Fibroblast of skin of right biceps (primary cell): ENCODE results near the gene CCNI2.
A peak's percentile ranks its signal among the peaks of the same experiment; 100 is the strongest.

Experiments
- DNase-seq: peaks from one replicate; pipeline ENCODE4 v3.0.0-alpha.2; 2013

Gene CCNI2, protein sequence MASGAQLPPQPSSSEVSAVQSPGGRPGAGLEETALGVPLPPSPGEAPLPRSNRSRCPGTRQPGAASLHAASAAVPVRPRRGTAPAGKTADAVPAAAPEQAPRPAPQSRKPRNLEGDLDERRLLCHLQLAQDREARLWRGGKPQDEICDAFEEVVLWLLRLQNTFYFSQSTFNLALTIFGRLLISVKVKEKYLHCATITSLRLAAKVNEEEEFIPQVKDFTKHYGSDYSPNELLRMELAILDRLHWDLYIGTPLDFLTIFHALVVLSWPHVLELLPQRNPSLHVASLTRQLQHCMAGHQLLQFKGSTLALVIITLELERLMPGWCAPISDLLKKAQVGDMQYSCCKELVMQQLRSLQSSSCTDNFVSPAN

DNA sequence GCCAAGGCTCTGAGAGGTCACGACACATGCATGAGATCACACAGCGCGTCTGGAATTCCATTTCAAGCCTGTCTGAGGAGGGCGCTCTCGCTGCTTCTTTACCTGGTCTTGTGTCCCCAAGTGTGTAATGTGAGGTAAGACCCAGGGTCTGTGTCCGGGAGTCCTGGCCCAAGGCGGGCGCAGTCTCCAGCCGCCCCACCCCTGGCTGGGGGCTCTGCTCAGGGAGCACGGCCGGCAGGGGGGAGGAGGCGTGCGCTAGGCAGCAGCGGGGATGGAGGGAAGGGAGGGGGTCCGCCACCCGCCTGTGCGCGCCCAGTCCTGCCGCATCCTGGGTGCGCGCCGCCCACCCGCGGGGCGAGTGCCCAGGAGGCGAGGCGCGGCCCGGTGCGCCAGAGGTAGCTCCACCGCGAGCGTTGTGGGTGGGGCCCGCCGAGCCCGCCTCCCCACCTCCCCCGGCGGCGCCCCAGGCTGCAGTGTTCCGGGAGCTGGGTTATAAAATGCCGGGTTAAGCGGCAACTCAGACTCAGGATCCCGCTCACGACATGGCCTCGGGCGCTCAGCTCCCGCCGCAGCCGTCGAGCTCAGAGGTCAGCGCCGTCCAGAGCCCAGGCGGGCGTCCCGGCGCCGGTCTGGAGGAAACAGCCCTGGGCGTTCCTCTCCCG lies at the start of gene CCNI2:
Gene CCNI2 (plus strand): TSS at position 473 of the 662 bp plus-strand sequence. CDS start 70 bp downstream, at position 543.
- peak; percentile 17 for DNase-seq

DNA sequence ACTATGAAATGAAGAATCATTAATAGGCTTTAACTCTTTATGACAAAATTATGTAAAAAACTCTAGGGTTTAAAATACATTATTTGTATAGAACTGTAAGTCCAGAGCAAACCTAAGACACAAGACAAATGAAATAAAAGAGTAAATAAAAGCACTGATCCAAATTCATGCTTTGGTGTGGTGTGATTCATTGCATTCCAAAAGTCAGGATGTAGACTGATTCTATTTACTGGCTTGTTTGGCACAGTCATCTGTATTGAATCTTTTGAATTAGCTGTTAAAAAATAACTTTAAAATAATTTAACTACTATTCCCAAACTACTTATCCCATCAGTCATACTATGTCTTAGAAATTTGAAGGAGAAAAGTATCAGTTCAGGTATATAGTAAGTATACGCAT lies 42.4 kb upstream of the CCNI2 start:
- DNase-seq: peak; percentile 42

DNA sequence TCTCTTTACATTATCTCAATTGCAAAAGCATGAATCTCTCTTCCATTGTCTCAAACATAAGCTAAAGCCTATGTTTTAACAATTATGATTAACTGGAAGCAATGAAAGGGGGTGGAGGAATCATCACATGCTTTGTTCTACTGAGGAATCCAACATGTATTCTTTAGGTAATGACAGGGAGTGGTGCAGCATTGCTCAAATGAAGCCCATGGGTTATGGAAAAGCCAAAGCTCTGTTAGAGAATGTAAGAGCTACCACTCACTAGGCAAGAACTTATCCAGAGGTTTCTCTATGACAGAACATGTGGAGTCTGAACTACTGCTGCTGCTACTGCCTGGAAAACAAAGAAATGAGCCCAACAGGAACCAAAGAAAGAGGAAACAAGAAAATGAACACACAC lies 38.6 kb upstream of the CCNI2 start:
- no peak for DNase-seq

DNA sequence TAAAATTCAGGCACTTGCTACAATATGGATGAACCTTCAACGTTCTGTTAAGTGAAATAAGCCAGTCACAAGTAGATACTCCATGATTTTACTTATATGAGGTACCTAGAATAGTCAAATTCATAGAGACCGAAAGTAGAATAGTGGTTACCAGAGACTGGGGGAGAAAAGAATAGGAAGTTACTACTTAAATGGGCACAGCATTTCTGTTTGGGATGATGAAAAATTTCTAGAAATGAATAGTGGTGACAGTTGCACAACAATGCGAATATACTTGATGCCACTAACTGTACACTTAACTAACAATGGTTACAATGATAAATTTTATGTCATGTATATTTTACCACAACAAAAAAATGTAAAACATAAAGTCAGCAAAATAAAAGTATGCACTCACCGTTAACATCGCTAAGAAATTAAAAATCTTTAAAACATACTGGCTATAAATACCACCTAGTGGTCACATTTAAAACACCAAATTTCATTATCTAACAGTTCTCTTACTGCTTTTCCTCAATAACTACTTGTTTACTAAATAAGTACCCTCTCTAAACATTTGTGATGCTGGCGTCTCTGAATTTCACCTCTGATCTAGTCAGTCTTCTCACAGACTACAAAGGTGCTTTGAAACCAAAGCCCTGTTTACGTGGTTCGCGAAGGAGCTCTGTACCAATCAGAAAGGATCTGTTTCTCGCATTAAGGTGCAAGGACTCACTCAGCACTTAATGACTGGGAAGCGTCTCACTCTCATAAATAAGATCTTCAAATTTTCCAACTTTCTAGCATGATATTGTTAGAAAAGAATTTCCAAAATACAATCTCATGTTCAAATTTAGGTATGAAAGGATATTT lies 32.5 kb upstream of the CCNI2 start:
- no peak for DNase-seq

DNA sequence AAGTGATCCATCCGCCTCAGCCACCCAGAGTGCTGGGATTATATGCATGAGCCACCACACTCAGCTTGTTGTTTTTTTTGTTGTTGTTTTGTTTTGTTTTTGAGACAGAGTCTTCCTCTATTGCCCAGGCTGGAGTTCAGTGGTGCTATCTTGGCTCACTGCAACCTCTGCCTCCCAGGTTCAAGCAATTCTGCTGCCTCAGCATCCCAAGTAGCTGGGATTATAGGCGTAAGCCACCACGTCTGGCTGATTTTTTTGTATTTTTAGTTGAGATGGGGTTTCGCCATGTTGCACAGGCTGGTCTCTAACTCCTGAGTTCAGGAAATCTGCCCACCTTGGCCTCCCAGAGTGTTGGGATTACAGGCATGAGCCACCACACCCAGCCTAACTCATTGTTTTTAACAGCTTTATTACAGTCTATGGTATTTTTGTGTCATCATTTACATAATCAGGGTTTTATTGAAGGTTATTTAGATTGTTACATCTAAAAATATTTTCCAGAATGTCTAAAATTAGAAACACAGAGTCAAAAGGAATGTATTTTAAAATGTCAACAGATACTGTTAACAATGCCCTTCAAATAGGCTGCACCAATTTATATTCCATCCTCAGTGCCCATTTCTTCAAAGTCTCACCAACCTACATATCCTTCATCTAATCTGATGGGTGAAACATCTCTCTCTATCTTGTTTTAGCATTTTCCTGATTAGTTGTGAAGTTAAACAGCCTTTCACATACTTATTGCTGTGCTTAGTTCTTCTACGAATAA lies 28.5 kb upstream of the CCNI2 start:
- DNase-seq: no peak

DNA sequence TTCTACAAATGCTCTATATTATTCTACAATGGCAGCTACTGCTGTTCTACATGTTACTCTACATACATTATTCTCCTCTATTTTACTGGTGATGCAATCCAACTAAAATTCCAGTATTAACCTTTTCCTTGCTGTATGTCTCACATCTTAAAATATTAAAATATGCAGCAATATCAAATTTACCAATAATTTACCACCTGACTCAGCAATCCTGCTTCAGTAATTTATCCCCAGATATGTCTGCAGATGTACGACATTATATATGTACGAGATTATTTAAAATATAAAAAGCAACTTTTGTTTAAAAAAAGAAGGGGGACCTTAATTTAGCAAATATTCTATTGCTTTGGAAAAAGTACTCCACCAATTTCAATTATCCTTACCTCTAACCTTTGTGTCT lies 21.5 kb upstream of the CCNI2 start:
- no peak for DNase-seq

DNA sequence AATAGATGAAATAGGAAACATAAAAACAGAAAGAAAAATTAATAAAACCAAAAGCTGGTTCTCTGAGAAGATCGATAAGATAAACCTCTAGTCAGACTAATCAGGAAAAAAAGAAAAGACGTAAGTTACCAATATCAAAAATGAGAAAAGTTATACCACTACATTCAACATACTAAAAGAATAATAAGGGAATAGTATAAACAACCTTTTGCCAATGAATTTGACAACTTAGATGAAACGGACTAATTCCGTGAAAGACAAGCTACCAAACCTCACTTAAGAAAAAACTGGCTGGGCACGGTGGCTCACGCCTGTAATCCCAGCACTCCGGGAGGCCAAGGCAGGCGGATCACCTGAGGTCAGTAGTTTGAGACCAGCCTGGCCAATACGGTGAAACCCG lies 17.3 kb upstream of the CCNI2 start:
- DNase-seq: no peak

DNA sequence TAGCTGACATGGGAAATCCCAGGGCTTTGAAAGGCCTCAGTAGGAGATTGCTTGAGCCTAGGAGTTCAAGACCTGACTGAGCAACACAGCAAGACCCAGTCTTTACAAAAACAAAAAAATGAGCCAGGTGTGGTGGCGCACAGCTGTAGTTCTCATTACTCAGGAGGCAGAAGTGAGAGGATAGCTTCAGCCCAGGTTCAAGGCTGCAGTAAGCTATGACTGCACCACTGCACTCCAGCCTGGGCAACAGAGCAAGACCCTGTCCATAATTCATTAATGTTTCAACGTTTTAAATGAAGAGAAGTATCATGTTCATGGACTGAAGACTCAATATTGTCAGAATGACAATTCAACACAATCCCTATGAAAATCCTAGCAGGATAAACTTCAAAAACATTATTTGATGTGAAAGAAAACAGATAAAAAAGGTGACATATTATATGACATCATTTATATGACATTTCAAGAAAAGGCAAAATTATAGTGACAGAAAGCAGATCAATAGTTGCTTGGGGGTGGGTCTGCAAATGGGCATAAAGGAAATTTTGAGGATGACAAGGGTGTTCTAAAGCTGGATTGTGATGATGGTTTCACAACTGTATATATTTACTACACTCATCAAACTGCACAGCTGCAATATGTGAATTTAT lies 13.6 kb upstream of the CCNI2 start:
- no peak for DNase-seq

DNA sequence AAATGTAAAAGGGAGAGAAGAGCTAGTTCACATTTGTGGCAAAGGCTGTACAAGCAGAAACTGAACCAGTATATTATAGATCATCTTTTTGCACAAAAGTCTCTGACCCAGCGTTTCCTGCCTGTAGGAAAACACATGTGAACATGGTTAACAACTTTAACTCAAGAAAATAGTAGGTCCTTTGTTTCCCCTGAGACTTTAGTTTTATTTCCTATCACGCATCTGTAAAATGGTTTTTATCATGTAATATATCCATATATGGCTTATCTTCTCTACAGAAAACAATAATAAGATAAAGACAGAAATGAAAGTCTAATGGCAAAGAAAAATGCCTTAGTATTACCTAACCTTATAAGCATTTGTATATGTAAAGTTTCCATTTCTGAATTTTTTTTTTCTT lies 12.5 kb upstream of the CCNI2 start:
- DNase-seq: no peak

DNA sequence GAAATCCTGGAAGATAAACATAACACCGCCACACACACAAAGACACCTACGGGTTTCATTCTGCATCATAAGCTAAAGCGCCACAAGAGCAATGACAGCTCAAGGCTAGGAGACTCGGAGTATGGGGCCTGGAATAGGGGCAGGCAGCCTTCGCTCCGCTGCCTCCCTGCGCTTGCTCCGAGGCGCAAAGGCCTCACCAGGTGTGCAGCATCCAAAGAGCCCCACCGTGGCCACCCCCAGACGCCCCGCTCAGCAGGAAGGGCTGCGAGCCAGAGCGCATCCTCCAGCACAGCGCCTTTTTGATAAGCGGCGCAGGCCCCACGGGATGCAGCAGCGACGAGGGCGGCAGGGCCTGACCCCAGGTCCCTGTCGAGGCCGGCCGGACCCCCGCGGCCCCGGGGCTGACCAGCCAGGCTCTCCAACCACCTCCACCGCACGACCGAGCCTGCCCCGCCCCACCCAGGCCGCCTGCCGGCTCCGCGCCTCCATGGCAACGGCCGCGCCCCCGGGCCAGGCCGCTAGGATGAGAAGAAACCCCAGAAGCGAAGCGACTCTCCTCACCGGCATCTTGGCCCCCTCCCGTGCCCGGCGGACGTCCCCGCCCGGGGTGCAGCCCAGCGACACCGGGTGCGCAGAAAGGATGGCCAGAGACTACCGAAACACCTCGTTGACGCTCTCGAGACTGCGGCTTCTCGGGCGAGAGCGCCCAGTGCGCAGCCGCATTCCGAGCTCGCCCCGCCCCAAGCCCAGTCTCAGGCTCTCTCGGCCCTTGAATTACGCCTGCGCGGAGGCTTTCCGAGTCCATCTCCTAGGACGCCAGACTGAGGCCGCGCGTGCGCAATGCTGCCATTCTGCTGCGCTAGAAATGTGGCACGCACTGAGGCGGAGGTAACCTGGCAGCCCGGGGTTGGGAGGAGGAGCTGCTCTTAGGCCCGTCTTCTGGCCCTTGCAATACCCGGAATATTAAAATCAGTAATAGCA lies 10.1 kb upstream of the CCNI2 start, which contains the start of gene KIF3A:
Gene KIF3A (minus strand): TSS at position 694 of the 981 bp plus-strand sequence. CDS start 127 bp downstream, at position 567.
- peak; percentile 94 for DNase-seq

DNA sequence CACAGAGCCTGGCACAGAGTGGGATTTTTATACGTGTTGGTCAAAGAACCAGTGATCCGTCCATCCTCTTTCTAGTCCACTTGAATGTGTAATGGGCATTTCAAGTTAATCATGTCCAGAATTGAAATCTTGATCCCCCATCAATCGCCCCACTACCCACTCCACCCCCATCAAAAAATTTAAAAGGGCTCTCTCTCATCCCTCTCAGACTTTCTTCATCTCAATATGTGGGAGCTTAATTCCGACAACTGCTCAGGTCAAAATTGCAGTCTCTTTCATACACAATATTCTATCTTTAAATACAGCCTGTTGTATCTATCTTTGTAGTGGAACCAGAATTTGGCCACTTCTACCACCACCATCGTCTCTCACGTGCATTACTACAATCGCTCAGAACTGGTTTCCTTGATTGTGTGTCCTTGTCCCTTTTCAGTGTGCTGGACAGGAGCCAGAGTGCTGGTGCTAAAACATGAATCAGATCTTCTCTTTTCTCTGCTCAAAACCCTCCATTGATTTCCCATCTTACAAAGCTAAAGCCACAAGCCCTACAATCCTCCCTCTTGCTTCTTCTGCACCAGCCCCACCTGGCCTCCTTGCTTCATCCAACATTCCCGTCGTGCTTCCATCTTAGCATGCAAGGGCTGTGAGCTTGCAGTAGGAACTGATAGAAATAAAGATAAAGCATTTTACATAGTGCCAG lies 9.1 kb upstream of the CCNI2 start:
- no peak for DNase-seq

DNA sequence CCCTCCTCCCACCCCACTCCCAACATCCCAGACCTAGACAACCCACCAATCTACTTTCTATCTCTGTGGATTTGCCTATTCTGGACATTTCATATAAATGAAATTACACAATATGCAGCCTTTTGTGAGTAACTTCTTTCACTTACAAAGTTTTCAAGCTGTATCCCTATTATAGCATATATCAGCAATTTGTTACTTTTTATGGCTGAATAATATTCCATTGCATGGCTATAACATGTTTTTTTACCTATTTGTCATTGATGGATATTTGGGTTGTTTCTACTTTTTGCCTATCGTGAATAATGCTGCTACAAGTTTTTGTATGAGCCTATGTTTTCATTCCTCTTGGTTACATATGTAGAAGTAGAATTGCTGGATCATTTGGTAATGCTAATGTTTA lies 8.0 kb upstream of the CCNI2 start:
- DNase-seq: no peak

DNA sequence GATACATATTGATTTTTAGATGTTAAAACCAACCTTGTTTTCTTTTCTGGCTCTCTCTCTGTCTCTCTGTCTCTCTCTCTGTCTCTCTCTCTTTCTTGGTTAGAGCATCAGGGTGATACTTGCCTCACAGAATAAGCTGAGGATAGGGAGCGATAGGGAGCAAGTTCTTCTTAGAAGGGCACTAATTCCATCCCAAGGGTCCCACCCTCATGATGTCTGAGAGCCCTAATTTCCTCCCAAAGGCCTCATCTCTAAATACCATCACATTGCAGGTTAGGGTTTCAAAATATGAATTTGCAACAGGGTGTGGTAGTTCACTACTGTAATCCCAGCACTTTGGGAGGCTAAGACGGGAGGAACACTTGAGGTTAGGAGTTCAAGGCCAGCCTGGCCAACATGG lies 5.1 kb upstream of the CCNI2 start:
- no peak for DNase-seq

DNA sequence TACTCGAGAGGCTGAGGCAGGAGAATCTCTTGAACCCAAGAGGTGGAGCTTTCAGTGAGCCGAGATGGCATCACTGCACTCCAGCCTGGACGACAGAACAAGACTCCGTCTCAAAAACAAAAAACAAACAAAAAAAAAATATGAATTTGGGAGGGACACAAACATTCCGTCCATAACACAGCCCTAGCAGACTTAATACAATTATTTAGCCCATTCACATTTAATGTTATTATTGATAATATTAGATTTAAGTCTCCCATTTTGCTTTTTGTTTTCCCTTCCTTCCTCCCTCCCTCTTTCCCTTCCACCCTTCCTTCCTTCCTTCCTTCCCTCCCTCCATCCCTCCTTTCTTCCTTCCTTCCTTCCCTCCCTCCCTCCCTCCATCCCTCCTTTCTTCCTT lies 4.6 kb upstream of the CCNI2 start:
- no peak for DNase-seq

DNA sequence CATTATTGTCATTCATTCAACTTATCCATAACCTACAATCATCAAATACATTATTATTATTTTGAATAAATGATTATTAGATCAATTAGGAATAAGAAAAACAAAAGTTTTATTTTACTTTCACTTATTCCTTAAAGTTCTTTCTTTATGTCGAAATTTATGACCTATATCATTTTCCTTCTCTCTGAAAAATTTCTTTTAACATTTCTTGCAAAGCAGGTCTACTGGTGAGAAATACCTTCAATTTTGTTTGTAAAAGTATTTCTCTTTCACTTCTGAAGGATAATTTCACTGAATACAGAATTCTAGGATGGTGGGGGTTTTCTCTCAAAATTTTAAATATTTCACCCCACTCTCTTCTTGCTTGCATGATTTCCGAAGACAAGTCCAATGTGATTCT lies 2.6 kb upstream of the CCNI2 start:
- DNase-seq: no peak

DNA sequence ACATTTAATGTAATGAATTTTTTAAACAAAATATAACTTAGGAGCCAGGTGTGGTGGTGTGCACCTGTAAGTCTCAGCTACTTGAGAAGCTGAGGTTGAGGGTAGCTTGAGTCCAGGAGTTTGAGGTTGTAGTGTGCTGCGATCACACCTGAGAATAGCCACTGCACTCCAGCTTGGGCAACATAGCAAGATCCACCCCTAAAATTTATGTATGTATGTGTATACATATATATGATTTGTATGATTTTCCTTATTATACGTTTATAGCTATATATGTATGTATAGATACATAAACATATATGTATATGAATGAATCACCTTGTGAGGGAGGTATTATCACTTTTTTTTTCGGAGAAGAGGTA lies 653 bp upstream of the CCNI2 start:
- no peak for DNase-seq

DNA sequence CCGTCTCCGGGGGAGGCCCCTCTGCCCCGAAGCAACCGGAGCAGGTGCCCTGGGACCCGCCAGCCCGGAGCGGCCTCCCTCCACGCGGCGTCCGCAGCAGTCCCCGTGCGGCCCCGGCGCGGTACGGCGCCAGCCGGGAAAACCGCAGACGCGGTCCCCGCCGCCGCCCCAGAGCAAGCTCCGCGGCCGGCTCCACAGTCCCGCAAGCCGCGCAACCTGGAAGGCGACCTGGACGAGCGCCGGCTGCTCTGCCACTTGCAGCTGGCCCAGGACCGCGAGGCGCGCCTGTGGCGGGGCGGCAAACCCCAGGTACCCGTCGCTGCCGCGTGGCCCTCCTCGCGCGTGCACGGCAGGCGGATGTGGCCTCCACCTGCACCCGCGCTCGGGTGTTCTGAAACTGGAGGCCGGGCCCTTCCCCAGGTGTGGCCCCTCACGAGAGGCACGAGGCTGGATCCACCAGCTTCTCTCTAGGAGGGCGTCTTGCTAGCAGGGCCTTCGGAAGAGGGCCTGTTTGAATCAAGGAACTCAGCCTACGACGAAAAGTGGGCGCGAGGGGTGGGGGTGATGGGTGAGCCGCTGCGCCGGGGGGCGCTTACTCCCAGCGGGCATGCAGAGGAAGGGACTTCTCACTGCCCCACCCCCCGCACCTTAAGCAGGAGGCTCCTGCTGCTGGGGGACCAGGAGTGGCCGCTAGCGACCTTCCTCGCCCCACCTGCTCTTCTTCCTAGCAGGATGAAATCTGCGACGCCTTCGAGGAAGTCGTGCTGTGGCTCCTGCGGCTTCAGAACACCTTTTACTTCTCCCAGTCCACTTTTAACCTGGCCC lies 602 bp downstream of the CCNI2 start:
- DNase-seq: no peak

DNA sequence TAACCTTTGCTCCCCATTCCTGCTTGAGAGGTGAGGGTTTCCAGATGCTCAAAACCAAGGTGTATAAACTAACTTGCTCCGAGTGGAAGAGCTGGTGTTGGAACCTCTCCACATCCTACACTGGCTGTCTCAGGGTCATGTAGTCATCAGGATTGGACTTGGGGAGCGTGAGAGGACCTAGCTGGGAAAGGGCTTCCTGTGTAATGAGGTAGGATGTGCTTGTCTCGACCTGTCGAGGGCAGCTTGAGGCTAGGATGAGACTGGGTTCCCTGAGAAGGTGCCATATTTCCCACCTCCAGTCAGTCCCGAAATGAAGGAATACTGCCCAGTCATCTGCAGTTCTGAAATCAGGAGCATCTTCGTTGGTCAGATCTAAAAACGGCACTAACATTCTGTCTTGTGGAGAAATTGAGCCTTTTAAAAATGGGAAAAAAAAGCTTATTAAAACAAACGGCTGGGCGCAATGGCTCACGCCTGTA lies 1.3 kb downstream of the CCNI2 start:
- no peak for DNase-seq

DNA sequence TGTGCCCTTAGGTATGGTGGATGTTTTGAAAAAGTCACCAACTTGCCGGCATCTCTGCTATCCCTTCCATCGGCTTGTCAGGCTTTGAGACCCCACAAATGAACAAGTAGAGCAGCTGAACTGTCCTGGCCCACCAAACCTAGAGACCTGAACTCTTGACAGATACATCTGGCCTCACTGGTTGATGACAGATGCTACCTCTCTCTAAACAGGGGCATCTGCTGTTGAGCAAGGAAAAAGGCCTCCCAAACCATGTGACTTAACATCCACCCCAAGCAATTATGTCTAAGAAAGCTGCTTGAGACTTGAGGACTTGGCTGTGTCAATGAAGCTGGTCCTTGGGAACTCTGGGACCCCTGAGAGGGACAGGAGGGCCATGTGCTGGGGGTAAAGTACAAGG lies 2.3 kb downstream of the CCNI2 start:
- DNase-seq: no peak
